GM12878 (cell line): ENCODE results near the gene SLC25A11. TPM values are rescaled to one million over a fixed set of nuclear protein-coding genes. Genes with fewer than 3 reads are reported as not detected.

Experiments used
- ATAC-seq: fragments of 200-7000 bp; cut with Tn5 transposase; 3 replicates; pipeline ENCODE4 v1.9.1; 2020; ENCODE audit warnings: mild to moderate bottlenecking, moderate library complexity
- BruUV-seq: library from RNA; stranded (reverse); fragments of 400-500 nt; replicated peaks from 2 replicates; lab custom pipeline; 2021; lab: Mats Ljungman, UMichigan
- CTCF ChIA-PET: fragments of 300-600 bp; sonication (Branson Sonifier 250); formaldehyde crosslinking; extraction: SDS; loops from one replicate; lab custom pipeline; 2021; ENCODE audit warnings: inconsistent platforms; lab: Yijun Ruan, JAX
- POLR2A ChIA-PET: fragments of 350-600 bp; formaldehyde crosslinking; extraction: SDS; loops from one replicate; lab custom pipeline; 2021; ENCODE audit warnings: inconsistent platforms; lab: Charles Lee
- RAD21 ChIA-PET: fragments of 300-600 bp; sonication (Branson Sonifier 250); formaldehyde crosslinking; loops from one replicate; lab custom pipeline; 2023; ENCODE audit warnings: antibody characterized with exemption; ENCODE audit not compliant: unreplicated experiment; lab: Charles Lee
- SMC1A ChIA-PET: fragments of 300-600 bp; sonication (Branson Sonifier 250); formaldehyde crosslinking; loops from one replicate; lab custom pipeline; 2023; ENCODE audit not compliant: unreplicated experiment, uncharacterized antibody; lab: Charles Lee
- DNase-seq: peaks from one replicate; pipeline ENCODE4 v3.0.0-alpha.2; 2011; ENCODE audit warnings: low read depth, low spot score
- FAIRE-seq: peaks from 3 replicates; lab custom pipeline; 2011; peaks lifted over from hg19 to GRCh38; lab: Jason Lieb, UNC
- H2AFZ ChIP-seq: 2 replicates; pipeline ENCODE4 v1.6.0; 2011; ENCODE audit warnings: low read depth, low read length, control low read depth; ENCODE audit not compliant: control insufficient read depth
- H3K27ac ChIP-seq: 2 replicates; pipeline ENCODE4 v1.5.1; 2011; ENCODE audit warnings: control low read depth; ENCODE audit not compliant: control insufficient read depth, insufficient read depth
- H3K27me3 ChIP-seq, 2 experiments: replicated peaks in 1 of 2; 2 replicates each; pipeline versions ENCODE4 v1.6.0 to v1.6.1; 2011; ENCODE audit warnings: low read length in 1 of 2; ENCODE audit not compliant: control insufficient read depth in 2 of 2, insufficient read depth in 2 of 2
- H3K36me3 ChIP-seq, 2 experiments: 2 replicates each; pipeline ENCODE4 v1.5.1; 2011; ENCODE audit warnings: low read length in 1 of 2; ENCODE audit not compliant: control insufficient read depth in 2 of 2, insufficient read depth in 2 of 2
- H3K4me1 ChIP-seq: 2 replicates; pipeline ENCODE4 v1.6.1; 2011; ENCODE audit warnings: mild to moderate bottlenecking, low read length, moderate library complexity, mixed read lengths; ENCODE audit not compliant: control insufficient read depth, insufficient read depth
- H3K4me2 ChIP-seq: 2 replicates; pipeline ENCODE4 v1.6.0; 2011; ENCODE audit warnings: control low read depth; ENCODE audit not compliant: control insufficient read depth, insufficient read depth
- H3K4me3 ChIP-seq: fragments of 200-600 bp; sonication (generic); 2 replicates; pipeline ENCODE4 v1.5.1; 2016
- H3K79me2 ChIP-seq: 2 replicates; pipeline ENCODE4 v1.6.0; 2011; ENCODE audit warnings: low read length; ENCODE audit not compliant: control insufficient read depth, insufficient read depth
- H3K9ac ChIP-seq: 2 replicates; pipeline ENCODE4 v1.8.0; 2011; ENCODE audit warnings: low read length, control low read depth, mixed read lengths; ENCODE audit not compliant: control insufficient read depth, insufficient read depth
- H3K9me3 ChIP-seq: replicated peaks from 3 replicates; pipeline ENCODE4 v1.5.1; 2011; ENCODE audit warnings: mild to moderate bottlenecking, low read length; ENCODE audit not compliant: control insufficient read depth, insufficient read depth
- H4K20me1 ChIP-seq: 2 replicates; pipeline ENCODE4 v1.6.0; 2011; ENCODE audit not compliant: control insufficient read depth, insufficient read depth
- EGR1 ChIP-seq, 2 experiments: IDR thresholded peaks; 1 replicate in 1 of 2; 2 replicates in 1 of 2; pipeline ENCODE4 v1.6.1; 2011 to 2012; ENCODE audit warnings: low read depth in 2 of 2, low read length in 2 of 2, borderline replicate concordance in 1 of 2, mild to moderate bottlenecking in 1 of 2, moderate library complexity in 1 of 2
- PAX5 ChIP-seq: IDR thresholded peaks from 2 replicates; pipeline ENCODE4 v1.6.1; 2011; ENCODE audit warnings: low read depth, low read length, borderline replicate concordance
- POLR2A ChIP-seq: IDR thresholded peaks from 2 replicates; pipeline ENCODE4 v1.6.1; 2011; ENCODE audit warnings: low read depth, mild to moderate bottlenecking, low read length
- SMAD1 ChIP-seq: fragments of 450-650 bp; IDR thresholded peaks from 2 replicates; pipeline ENCODE4 v1.6.1; 2018; ENCODE audit warnings: mild to moderate bottlenecking, low read depth; ENCODE audit not compliant: partially characterized antibody
- WGBS: methylation state at CpG from one replicate; pipeline ENCODE4 v1.1.6; 2016; ENCODE audit warnings: low lambda C conversion rate; ENCODE audit not compliant: insufficient replicate concordance, insufficient coverage; ENCODE audit errors: missing lambda C conversion rate; 5-methylcytosine and 5-hydroxymethylcytosine counted together
- in situ Hi-C: fragments of 300-500 bp; cut with MboI; formaldehyde crosslinking; loops from 9 replicates; pipeline ENCODE4 v1.14.3; 2018; ENCODE audit warnings: mixed read lengths
- intact Hi-C: fragments of 100-400 bp; cut with micrococcal nuclease; formaldehyde crosslinking; loops from one replicate; pipeline ENCODE4 v1.14.2; 2022; ENCODE audit not compliant: unreplicated experiment
- polyA plus RNA-seq, 11 experiments: library from polyadenylated mRNA; depleted of rRNA in 4 of 11; unstranded in 6 of 11; stranded (reverse) in 5 of 11; fragments of >200 nt; fragmentation: Nextera tagmentation in 4 of 11; fragmentation: Illumina TruSeq in 1 of 11; extraction: Ambion mirVana in 4 of 11; extraction: Trizol in 1 of 11; gene quantifications; 1 replicate in 1 of 11; 2 replicates in 10 of 11; pipeline versions ENCODE4 v1.2.1 to v1.2.3, GENCODE V29; 2011 to 2016; ENCODE audit warnings: inconsistent platforms in 2 of 11, missing spikeins in 2 of 11, low read depth in 1 of 11
- total RNA-seq, 4 experiments: library from RNA; depleted of rRNA in 3 of 4; stranded (reverse); fragments of >200 nt in 3 of 4; fragmentation: Illumina TruSeq in 1 of 4; extraction: Trizol in 1 of 4; gene quantifications; 2 replicates each; pipeline versions ENCODE4 v1.2.1 to v1.2.3, GENCODE V29; 2013 to 2021

SLC25A11 gene
- total and polyA plus RNA-seq, 10 of the 15 experiments (the other 5 are each of a cell fraction or from before 2014, with no cell fraction given): 5.8 to 142 (median 65.0) TPM

- in situ Hi-C loops: no loop called here
- POLR2A ChIA-PET: no interaction called here
Measured at GRCh38 chr17:4892499-4893221, 47.2 kb downstream of the SLC25A11 start.

GRCh38 chr17:4891411-4892410, 48.1 kb downstream of the SLC25A11 start:
- ChIA-PET RAD21 (interaction anchor here (0.6 to 4.0 kb wide), 2 partner anchors 182 to 342 kb away, joined by 3 to 13 read pairs; partner anchors contain the start of gene ARRB2), CTCF (interaction anchor here (1.0 to 1.7 kb wide), 3 partner anchors 85 to 325 kb away, joined by 3 to 5 read pairs (median 4); partner anchors contain the start of genes ARRB2 and PLD2), POLR2A (no interaction called here), SMC1A (no interaction called here)
- BruUV-seq: no TSS peak
- Histone ChIP-seq H3K4me1 (no peaks in the 10 kb centered on the region), H3K9me3 (no peaks in the 10 kb centered on the region), H4K20me1 (peaks cover 2% of the 10 kb centered on the region; the same call in 1 of the 2 replicates), H2AFZ (no peak overlapping the region), H3K4me3 (no peak overlapping the region), H3K79me2 (no peaks in the 10 kb centered on the region), H3K9ac (no peak overlapping the region), H3K27ac (no peak overlapping the region), H3K4me2 (no peak overlapping the region), H3K36me3 (peaks cover 6 to 29% of the 10 kb centered on the region in 2 experiments; a peak in 3 of 4 replicates), H3K27me3 (no peaks in the 10 kb centered on the region)
- DNase-seq: no peak
- intact Hi-C loops (no loop called here), in situ Hi-C loops (no loop called here)
- no peak for ATAC-seq
- TF ChIP-seq POLR2A: peak; percentile 38; the same call in 1 of the 2 replicates
- no peak for TF ChIP-seq EGR1 (IDR thresholded peaks at IDR 0.05; ENCODE audit: borderline replicate concordance in 1 of 2, low read depth in 2 of 2, low read length in 2 of 2)
- no peak for FAIRE-seq
- 89% methylated on average over 39 of the region's 42 CpGs for WGBS

More at GRCh38 chr17:4892499-4893221, 47.2 kb downstream of the SLC25A11 start:
- Histone ChIP-seq H4K20me1 (peaks cover 2% of the 10 kb centered on the region; the same call in 1 of the 2 replicates), H3K27ac (no peak overlapping the region), H3K4me3 (no peak overlapping the region), H3K9ac (no peak overlapping the region), H3K27me3 (no peaks in the 10 kb centered on the region), H3K9me3 (no peaks in the 10 kb centered on the region), H2AFZ (no peak overlapping the region), H3K4me1 (no peaks in the 10 kb centered on the region), H3K79me2 (no peaks in the 10 kb centered on the region), H3K4me2 (no peak overlapping the region), H3K36me3 (peaks cover 6 to 27% of the 10 kb centered on the region in 2 experiments; a peak in 3 of 4 replicates)
- FAIRE-seq: no peak
- 92% methylated on average over 23 of the region's 23 CpGs for WGBS
- BruUV-seq: no TSS peak
- intact Hi-C loops: no loop called here
- TF ChIP-seq SMAD1 (no peak), PAX5 (peak; percentile 93)
- CTCF ChIA-PET: no interaction called here
- RAD21 ChIA-PET: interaction anchor here (0.6 kb wide), 1 partner anchor 343 kb away, joined by 3 read pairs; no protein-coding TSS in a partner anchor
- no peak for ATAC-seq
- SMC1A ChIA-PET: no interaction called here
- no peak for DNase-seq
